ENCODE results near the gene CCDC102A.

CCDC102A gene

GRCh38 chr16:57480754-57481230, 55.6 kb downstream of the CCDC102A start:
- TF ChIP-seq, protein P1, sequence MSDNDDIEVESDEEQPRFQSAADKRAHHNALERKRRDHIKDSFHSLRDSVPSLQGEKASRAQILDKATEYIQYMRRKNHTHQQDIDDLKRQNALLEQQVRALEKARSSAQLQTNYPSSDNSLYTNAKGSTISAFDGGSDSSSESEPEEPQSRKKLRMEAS (IDR thresholded peaks at IDR 0.05; ENCODE audit: low read depth, low read length): no peak
- TF ChIP-seq POLR2A (IDR thresholded peaks at IDR 0.05; ENCODE audit: extremely low read depth, insufficient read length): no peak
- TF ChIP-seq, protein P2, sequence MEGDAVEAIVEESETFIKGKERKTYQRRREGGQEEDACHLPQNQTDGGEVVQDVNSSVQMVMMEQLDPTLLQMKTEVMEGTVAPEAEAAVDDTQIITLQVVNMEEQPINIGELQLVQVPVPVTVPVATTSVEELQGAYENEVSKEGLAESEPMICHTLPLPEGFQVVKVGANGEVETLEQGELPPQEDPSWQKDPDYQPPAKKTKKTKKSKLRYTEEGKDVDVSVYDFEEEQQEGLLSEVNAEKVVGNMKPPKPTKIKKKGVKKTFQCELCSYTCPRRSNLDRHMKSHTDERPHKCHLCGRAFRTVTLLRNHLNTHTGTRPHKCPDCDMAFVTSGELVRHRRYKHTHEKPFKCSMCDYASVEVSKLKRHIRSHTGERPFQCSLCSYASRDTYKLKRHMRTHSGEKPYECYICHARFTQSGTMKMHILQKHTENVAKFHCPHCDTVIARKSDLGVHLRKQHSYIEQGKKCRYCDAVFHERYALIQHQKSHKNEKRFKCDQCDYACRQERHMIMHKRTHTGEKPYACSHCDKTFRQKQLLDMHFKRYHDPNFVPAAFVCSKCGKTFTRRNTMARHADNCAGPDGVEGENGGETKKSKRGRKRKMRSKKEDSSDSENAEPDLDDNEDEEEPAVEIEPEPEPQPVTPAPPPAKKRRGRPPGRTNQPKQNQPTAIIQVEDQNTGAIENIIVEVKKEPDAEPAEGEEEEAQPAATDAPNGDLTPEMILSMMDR (IDR thresholded peaks at IDR 0.05; ENCODE audit: low read depth, low read length): no peak
- no peak for TF ChIP-seq MYC (IDR thresholded peaks at IDR 0.05; ENCODE audit: low read depth, low read length)
- DNase-seq (ENCODE audit: low read depth): no peak
- no peak overlapping the region for H3K4me3 ChIP-seq (ENCODE audit: low read depth, low read length)

- TF ChIP-seq, protein P1 (IDR thresholded peaks at IDR 0.05; ENCODE audit: low read depth, low read length): no peak
- TF ChIP-seq, protein P2 (IDR thresholded peaks at IDR 0.05; ENCODE audit: low read depth, low read length): no peak
- no peak for TF ChIP-seq POLR2A (IDR thresholded peaks at IDR 0.05; ENCODE audit: extremely low read depth, insufficient read length)
- no peak for TF ChIP-seq MYC (IDR thresholded peaks at IDR 0.05; ENCODE audit: low read depth, low read length)
- DNase-seq (ENCODE audit: low read depth): no peak
- H3K4me3 ChIP-seq (ENCODE audit: low read depth, low read length): no peak overlapping the region
These were observed 56.2 kb downstream of the CCDC102A start for GRCh38 chr16:57479976-57480753.

GRCh38 chr16:57479205-57479975, 57.0 kb downstream of the CCDC102A start:
- TF ChIP-seq, protein P2 (IDR thresholded peaks at IDR 0.05; ENCODE audit: low read depth, low read length): no peak
- TF ChIP-seq MYC (IDR thresholded peaks at IDR 0.05; ENCODE audit: low read depth, low read length): no peak
- TF ChIP-seq POLR2A (IDR thresholded peaks at IDR 0.05; ENCODE audit: extremely low read depth, insufficient read length): no peak
- TF ChIP-seq, protein P1 (IDR thresholded peaks at IDR 0.05; ENCODE audit: low read depth, low read length): no peak
- H3K4me3 ChIP-seq (ENCODE audit: low read depth, low read length): no peak overlapping the region
- DNase-seq (ENCODE audit: low read depth): no peak

DNA sequence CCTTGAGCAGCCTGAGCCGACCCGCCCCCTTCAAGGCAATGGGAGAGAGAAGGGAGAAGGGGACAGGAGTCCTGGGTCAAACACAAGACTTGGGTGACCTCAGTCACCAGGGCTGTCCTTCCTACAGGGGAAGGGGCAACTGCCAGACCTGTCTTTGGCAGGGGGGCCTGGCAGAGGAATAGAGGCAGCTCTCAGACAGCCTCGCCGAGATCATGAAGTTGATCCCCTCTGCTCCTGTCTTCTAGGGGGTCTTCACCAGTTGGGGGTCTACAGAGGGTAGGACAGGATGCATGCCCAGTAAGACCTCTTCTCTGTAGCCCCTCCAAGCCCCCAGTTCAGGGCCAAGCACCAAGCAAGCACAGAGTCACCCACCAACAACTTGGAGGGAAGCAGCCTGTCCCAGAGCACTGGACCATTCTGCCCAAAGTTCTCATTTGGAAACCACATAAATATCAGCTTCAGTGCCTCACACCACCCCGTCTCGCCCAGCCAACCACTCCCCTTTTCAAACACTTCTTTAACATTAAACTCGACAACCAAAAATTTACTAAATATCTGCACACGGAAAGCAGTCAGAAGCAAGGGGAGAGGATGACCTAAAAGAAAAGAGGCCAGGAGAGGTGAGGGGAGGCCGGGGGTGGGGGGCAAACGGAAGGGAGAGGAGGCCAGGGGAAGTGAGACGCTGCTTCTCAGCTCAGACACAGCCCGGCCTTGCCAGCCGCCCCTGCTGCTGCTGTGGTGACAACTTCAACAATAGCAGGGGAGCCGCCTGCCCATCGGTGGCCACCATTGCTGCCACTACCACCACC, 57.8 kb downstream of the CCDC102A start:
- no peak overlapping the region for H3K4me3 ChIP-seq (ENCODE audit: low read depth, low read length)
- TF ChIP-seq, protein P1 (IDR thresholded peaks at IDR 0.05; ENCODE audit: low read depth, low read length): no peak
- no peak for TF ChIP-seq MYC (IDR thresholded peaks at IDR 0.05; ENCODE audit: low read depth, low read length)
- TF ChIP-seq POLR2A (IDR thresholded peaks at IDR 0.05; ENCODE audit: extremely low read depth, insufficient read length): no peak
- TF ChIP-seq, protein P2 (IDR thresholded peaks at IDR 0.05; ENCODE audit: low read depth, low read length): no peak
- no peak for DNase-seq (ENCODE audit: low read depth)

- TF ChIP-seq MYC (IDR thresholded peaks at IDR 0.05; ENCODE audit: low read depth, low read length) (no peak), POLR2A (IDR thresholded peaks at IDR 0.05; ENCODE audit: extremely low read depth, insufficient read length) (no peak)
- TF ChIP-seq, protein P1 (IDR thresholded peaks at IDR 0.05; ENCODE audit: low read depth, low read length): no peak
- TF ChIP-seq, protein P2 (IDR thresholded peaks at IDR 0.05; ENCODE audit: low read depth, low read length): no peak
- DNase-seq (ENCODE audit: low read depth): no peak
These were observed 58.7 kb downstream of the CCDC102A start for GRCh38 chr16:57477531-57478202.

More at GRCh38 chr16:57477531-57478202, 58.7 kb downstream of the CCDC102A start:
- H3K4me3 ChIP-seq (ENCODE audit: low read depth, low read length): no peak overlapping the region
